Thyroid gland (tissue), 4 donors: ENCODE measurements around the gene PARD3. TPM values are rescaled to one million over a fixed set of nuclear protein-coding genes. Genes with fewer than 3 reads are reported as not detected.

ENCODE experiments used
- DNase-seq, 2 donors: peaks; one replicate each; pipeline ENCODE4 v3.0.0-alpha.2; 2019
- H3K27ac ChIP-seq, 3 donors: fragments of 200-600 bp; sonication (generic); 1 replicate in 2 of 3; 2 replicates in 1 of 3; pipeline ENCODE4 v1.5.1; 2016 to 2019; ENCODE audit warnings: mild to moderate bottlenecking in 1 of 3, moderate library complexity in 1 of 3
- H3K27me3 ChIP-seq: fragments of 200-600 bp; sonication (generic); one replicate; pipeline ENCODE4 v1.5.1; 2019
- H3K36me3 ChIP-seq, 2 donors: fragments of 200-600 bp; sonication (generic); one replicate each; pipeline ENCODE4 v1.5.1; 2016 to 2019
- H3K4me1 ChIP-seq, 2 donors: fragments of 200-600 bp; sonication (generic); one replicate each; pipeline ENCODE4 v1.5.1; 2017 to 2019
- H3K4me3 ChIP-seq, 3 donors: fragments of 200-600 bp; sonication (generic); replicated peaks in 1 of 3; 1 replicate in 2 of 3; 2 replicates in 1 of 3; pipeline ENCODE4 v1.5.1; 2016; ENCODE audit warnings: mild to moderate bottlenecking in 1 of 3
- H3K9me3 ChIP-seq: fragments of 200-600 bp; sonication (generic); one replicate; pipeline ENCODE4 v1.5.1; 2017
- CTCF ChIP-seq, 6 experiments: fragments of 200-600 bp in 3 of 6; fragments of 450-650 bp in 3 of 6; sonication (generic) in 3 of 6; IDR thresholded peaks; one replicate each; pipeline ENCODE4 v1.5.1; 2016 to 2019; ENCODE audit warnings: antibody characterized with exemption in 6 of 6, mild to moderate bottlenecking in 2 of 6, inconsistent platforms in 1 of 6, moderate library complexity in 1 of 6
- POLR2A ChIP-seq, 2 donors: fragments of 450-650 bp; IDR thresholded peaks; one replicate each; pipeline ENCODE4 v1.6.1; 2017; ENCODE audit warnings: antibody characterized with exemption in 2 of 2, mild to moderate bottlenecking in 2 of 2, moderate library complexity in 1 of 2
- WGBS, 2 donors: methylation state at CpG; one replicate each; pipeline ENCODE4 v1.1.5; 2017; 5-methylcytosine and 5-hydroxymethylcytosine counted together
- intact Hi-C: fragments of 100-400 bp; cut with DNase I; formaldehyde crosslinking; loops from one replicate; pipeline ENCODE4 v1.15.1; 2023
- total RNA-seq, 4 donors: library from RNA; depleted of rRNA; stranded (reverse); fragments of >200 nt; gene quantifications; one replicate each; pipeline ENCODE4 v1.2.3, GENCODE V29; 2016

PARD3 gene
- total RNA-seq, 4 donors from 2014 or later: 48.6 to 88.4 (median 57.7) TPM

DNA sequence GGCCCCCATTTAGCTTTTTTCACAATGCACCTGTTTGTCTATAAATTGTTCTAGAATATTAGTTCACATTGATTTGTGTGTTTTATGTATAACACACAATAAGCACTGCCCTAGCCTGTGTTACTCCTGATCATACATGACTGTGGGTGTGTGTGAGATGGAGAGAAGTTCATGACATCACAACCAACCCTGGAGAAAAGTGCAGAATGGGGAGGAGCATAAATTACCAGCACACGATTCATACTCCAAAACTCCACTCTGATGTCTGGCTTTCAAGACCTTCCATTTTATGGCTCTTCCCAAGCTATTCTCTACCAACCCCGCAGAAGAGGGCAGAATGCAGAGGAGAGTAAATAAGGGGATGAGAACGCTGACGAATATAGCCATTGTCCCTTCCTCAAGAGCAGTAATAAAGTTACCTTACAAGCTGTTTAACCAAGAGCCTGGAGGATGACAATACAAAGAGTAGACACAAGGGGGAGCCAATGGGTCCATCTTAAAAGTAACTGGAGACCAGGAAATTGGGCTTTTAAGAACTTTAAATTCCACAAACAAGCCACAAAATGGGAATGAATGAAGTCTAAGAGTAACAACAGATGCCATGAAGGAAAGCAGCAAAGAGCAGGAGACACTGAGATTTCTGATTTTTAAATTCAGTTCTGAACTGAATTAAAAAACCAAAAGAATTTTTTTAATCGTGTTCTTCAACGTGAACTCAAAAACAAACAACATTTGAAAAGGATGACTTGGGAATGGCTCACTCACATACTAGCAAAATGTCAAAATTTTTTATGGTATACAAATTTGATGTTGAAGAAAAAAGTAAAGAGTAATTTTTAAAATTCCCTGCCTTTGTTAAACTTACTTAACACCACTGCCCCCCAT is 159.6 kb downstream of the PARD3 start:
- H3K4me1 ChIP-seq: peaks cover 9 to 21% of the 10 kb centered on the region in 2 donors
- peak; percentile 41 to 45 for DNase-seq
- no peaks in the 10 kb centered on the region for H3K9me3 ChIP-seq
- intact Hi-C loops: no loop called here
- peak; percentile 26 to 84 (median 72) for TF ChIP-seq CTCF (IDR thresholded peaks at IDR 0.05)
- TF ChIP-seq POLR2A (IDR thresholded peaks at IDR 0.05): no peak
- H3K4me3 ChIP-seq: no peak overlapping the region
- no peaks in the 10 kb centered on the region for H3K36me3 ChIP-seq
- no peaks in the 10 kb centered on the region for H3K27me3 ChIP-seq
- 45 to 49% methylated on average over 6 of the region's 6 CpGs for WGBS, 2 donors
- no peak overlapping the region for H3K27ac ChIP-seq

DNA sequence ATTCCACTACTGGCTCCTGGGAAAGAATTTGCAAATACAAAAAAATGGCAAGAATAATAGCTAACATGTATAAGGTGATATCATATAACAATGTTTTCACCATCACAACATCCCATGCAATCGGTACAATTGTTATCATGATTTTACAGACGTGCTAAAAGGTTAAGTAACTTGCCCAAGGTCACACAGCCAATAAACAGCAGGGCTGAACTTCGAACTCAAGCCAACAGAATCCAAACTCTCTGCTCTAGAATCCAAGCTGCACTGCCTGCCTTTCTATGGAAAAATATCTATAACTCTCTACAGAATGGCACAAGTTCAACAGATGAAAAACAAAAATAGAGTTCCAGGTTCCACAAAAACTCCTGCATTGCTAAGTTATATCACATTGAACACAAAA is 160.9 kb downstream of the PARD3 start:
- Histone ChIP-seq H3K27me3 (no peaks in the 10 kb centered on the region), H3K4me3 (no peak overlapping the region), H3K27ac (no peak overlapping the region), H3K9me3 (no peaks in the 10 kb centered on the region), H3K36me3 (no peaks in the 10 kb centered on the region), H3K4me1 (peaks cover 9 to 21% of the 10 kb centered on the region in 2 donors)
- 82 to 84% methylated on average over 3 of the region's 3 CpGs for WGBS, 2 donors
- DNase-seq: no peak
- TF ChIP-seq POLR2A (IDR thresholded peaks at IDR 0.05) (no peak), CTCF (IDR thresholded peaks at IDR 0.05) (no peak)
- intact Hi-C loops: no loop called here

DNA sequence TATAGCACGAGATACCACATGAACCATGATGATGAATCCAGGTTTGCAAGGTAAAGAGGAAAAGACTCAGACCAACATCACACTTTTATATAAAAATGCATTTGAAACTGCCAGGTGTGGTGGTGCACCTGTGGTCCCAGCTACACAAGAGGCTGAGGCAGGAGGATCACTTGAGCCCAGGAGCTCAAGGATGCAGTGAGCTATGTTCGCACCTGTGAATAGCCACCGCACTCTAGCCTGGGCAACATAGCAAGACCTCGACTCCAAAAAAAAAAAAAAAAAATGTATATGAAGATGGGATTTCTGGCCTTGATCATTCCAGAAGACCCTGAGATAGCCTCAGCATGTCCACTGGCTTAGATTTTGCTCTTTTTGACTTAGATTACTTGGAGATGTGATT is 161.6 kb downstream of the PARD3 start:
- no peak overlapping the region for H3K4me3 ChIP-seq
- TF ChIP-seq POLR2A (IDR thresholded peaks at IDR 0.05) (no peak), CTCF (IDR thresholded peaks at IDR 0.05) (no peak)
- WGBS, 2 donors: 81 to 85% methylated on average over 4 of the region's 4 CpGs
- H3K27me3 ChIP-seq: no peaks in the 10 kb centered on the region
- intact Hi-C loops: no loop called here
- no peak for DNase-seq
- H3K36me3 ChIP-seq: no peaks in the 10 kb centered on the region
- no peak overlapping the region for H3K27ac ChIP-seq
- peaks cover 9 to 17% of the 10 kb centered on the region in 2 donors for H3K4me1 ChIP-seq
- no peaks in the 10 kb centered on the region for H3K9me3 ChIP-seq

DNA sequence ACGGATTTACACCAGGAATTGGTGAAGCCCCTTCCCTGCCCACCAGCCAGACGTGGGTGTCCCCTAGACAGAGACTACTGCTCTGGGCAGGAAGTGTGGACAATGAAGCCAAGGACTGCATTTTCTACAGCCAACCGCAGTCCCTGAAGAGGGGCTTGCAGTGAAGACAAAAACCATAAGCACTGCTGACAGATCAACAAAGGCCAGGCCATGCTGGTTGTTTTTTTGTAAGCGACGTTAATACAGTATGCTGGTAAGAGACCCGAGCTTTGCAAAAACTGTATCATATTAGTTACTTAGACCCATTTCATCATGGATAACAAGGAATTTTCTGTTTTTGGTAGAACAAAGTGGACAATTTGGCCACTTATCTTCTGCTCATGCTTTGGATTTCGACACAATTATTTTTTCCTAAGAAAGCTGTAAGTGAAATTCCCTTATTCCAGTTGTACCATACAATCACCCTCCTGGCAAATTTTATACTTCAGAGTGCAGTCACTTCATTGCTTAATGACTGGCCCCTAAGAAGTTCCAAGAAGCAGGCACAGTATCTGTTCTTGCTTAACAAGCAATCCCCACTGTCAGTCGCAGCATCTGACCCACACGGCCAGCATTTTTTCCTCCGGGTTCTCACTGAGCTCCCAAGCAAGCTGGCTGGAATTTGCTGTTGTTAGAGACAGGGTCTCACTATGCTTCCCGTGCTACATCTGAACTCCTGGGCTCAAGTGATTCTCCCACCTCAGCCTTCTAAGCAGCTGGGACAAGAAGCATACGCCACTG is 163.5 kb downstream of the PARD3 start:
- H3K4me1 ChIP-seq: peaks cover 9 to 17% of the 10 kb centered on the region in 2 donors

More for the DNA sequence above, 163.5 kb downstream of the PARD3 start:
- Histone ChIP-seq H3K27ac (no peak overlapping the region), H3K4me3 (no peak overlapping the region), H3K9me3 (no peaks in the 10 kb centered on the region), H3K36me3 (no peaks in the 10 kb centered on the region), H3K27me3 (no peaks in the 10 kb centered on the region)
- intact Hi-C loops: no loop called here
- 61 to 64% methylated on average over 12 of the region's 12 CpGs for WGBS, 2 donors
- TF ChIP-seq POLR2A (IDR thresholded peaks at IDR 0.05): no peak
- TF ChIP-seq CTCF (IDR thresholded peaks at IDR 0.05): no peak
- no peak for DNase-seq
